Lower leg skin (tissue), 4 donors: ENCODE results near the gene STX8. TPM values are rescaled to one million over a fixed set of nuclear protein-coding genes. Genes with fewer than 3 reads are reported as not detected.
"Not testable (repeated sequence)": the region's sequence is repeated elsewhere in the genome, so short reads cannot be mapped to it uniquely, and the experiment has no call there.

Experiments
- DNase-seq, 2 donors: peaks; one replicate each; pipeline ENCODE4 v3.0.0-alpha.2; 2019; ENCODE audit warnings: low spot score in 2 of 2
- H3K4me3 ChIP-seq: fragments of 200-600 bp; sonication (generic); 2 replicates; pipeline ENCODE4 v1.5.1; 2017; ENCODE audit warnings: mild to moderate bottlenecking, low read depth; ENCODE audit not compliant: poor library complexity, severe bottlenecking
- CTCF ChIP-seq, 3 donors: fragments of 450-650 bp; IDR thresholded peaks; one replicate each; pipeline ENCODE4 v1.5.1; 2016; ENCODE audit warnings: antibody characterized with exemption in 3 of 3, mild to moderate bottlenecking in 3 of 3, moderate library complexity in 2 of 3
- POLR2A ChIP-seq, 2 donors: fragments of 450-650 bp; IDR thresholded peaks; one replicate each; pipeline ENCODE4 v1.6.1; 2016 to 2017; ENCODE audit warnings: antibody characterized with exemption in 2 of 2, mild to moderate bottlenecking in 1 of 2, moderate library complexity in 1 of 2
- WGBS, 2 donors: methylation state at CpG; one replicate each; pipeline ENCODE4 v1.1.5; 2018; 5-methylcytosine and 5-hydroxymethylcytosine counted together
- intact Hi-C: fragments of 100-400 bp; cut with DNase I; formaldehyde crosslinking; loops from one replicate; pipeline ENCODE4 v1.15.0; 2023; ENCODE audit warnings: low total_unique reads
- total RNA-seq, 4 donors: library from RNA; depleted of rRNA; stranded (reverse); fragments of >200 nt; gene quantifications; one replicate each; pipeline ENCODE4 v1.1.0, GENCODE V29; 2016

Gene STX8
- total RNA-seq, 4 donors from 2014 or later = 32.1 to 56.4 (median 45.1) TPM

GRCh38 chr17:9576521-9577372 lies 1.1 kb upstream of the STX8 start, which contains the start of gene CFAP52:
CFAP52 (plus strand) TSS chr17:9576642; CDS start chr17:9576696, 54 bp downstream.
- TF ChIP-seq CTCF (IDR thresholded peaks at IDR 0.05) (no peak), POLR2A (IDR thresholded peaks at IDR 0.05) (no peak)
- peak; percentile 46 to 92 for DNase-seq
- WGBS, 2 donors = 7 to 15% methylated on average over 38 of the region's 38 CpGs
- H3K4me3 ChIP-seq = peak within 1 kb of the TSS; percentile 67
- intact Hi-C loops = no loop called here

DNA sequence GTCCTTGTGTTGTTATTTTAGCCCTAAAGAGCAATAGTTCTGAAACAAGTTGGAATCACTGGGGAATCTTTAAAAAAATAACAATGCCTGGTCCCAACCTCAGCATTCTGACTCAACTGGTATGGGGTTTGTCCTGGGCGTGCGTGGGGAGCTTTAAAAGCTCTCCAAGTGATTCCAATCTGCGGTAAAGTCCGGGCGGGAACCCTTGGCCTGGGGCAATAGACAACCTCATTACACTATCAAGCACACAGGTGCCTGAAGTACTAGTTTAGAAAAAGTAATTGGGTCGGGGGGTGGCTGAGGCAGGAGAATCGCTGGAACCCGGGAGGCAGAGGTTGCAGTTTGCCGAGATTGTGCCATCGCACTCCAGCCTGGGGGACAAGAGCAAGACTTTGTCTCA lies 4.4 kb downstream of the STX8 start:
- H3K4me3 ChIP-seq = no peak overlapping the region
- no peak for DNase-seq
- WGBS, 2 donors = 50 to 65% methylated on average over 9 of the region's 10 CpGs
- intact Hi-C loops = no loop called here
- TF ChIP-seq CTCF (IDR thresholded peaks at IDR 0.05) (no peak), POLR2A (IDR thresholded peaks at IDR 0.05) (no peak)

GRCh38 chr17:9568957-9569588 lies 6.5 kb downstream of the STX8 start:
- 88 to 90% methylated on average over 11 of the region's 11 CpGs for WGBS, 2 donors
- no peak for DNase-seq
- TF ChIP-seq CTCF (IDR thresholded peaks at IDR 0.05) = no peak
- TF ChIP-seq POLR2A (IDR thresholded peaks at IDR 0.05) = no peak
- intact Hi-C loops = no loop called here
- no peak overlapping the region for H3K4me3 ChIP-seq

- no peak overlapping the region for H3K4me3 ChIP-seq
- intact Hi-C loops = no loop called here
- TF ChIP-seq POLR2A (IDR thresholded peaks at IDR 0.05) = no peak
- TF ChIP-seq CTCF (IDR thresholded peaks at IDR 0.05) = no peak
- no peak for DNase-seq
Observed at GRCh38 chr17:9568004-9568403, 7.6 kb downstream of the STX8 start.

DNA sequence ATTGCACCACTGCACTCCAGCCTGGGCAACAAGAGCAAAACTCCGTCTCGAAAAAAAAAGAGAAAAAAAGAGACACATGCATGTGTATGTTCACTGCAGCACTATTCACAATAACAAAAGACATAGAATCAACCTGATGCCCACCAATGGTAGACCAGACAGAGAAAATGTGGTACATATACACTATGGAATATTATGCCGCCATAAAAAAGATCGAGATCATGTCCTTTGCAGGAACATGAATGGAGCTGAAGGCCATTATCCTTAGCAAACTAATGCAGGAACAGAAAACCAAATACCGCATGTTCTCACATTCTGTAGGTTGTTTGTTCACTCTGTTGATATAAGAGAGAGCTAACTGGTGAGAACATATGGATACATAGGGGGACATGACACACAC lies 8.9 kb downstream of the STX8 start:
- DNase-seq, H3K4me3 ChIP-seq, intact Hi-C loops: not testable (repeated sequence)
- 84 to 87% methylated on average over 5 of the region's 5 CpGs for WGBS, 2 donors

- intact Hi-C loops = no loop called here
- no peak overlapping the region for H3K4me3 ChIP-seq
- DNase-seq = no peak
- no peak for TF ChIP-seq POLR2A (IDR thresholded peaks at IDR 0.05)
- TF ChIP-seq CTCF (IDR thresholded peaks at IDR 0.05) = no peak
- 48 to 60% methylated on average over 7 of the region's 7 CpGs for WGBS, 2 donors
Observed at GRCh38 chr17:9566067-9566466, 9.6 kb downstream of the STX8 start.
